BJ (cell line): ENCODE measurements around the gene ZNF575. TPM values are rescaled to one million over a fixed set of nuclear protein-coding genes. Genes with fewer than 3 reads are reported as not detected.
A peak's percentile ranks its signal among the peaks of the same experiment; 100 is the strongest.

Experiments
- CTCF ChIA-PET: fragments of 350-600 bp; formaldehyde crosslinking; extraction: SDS; loops from one replicate; lab custom pipeline; 2021; ENCODE audit warnings: antibody characterized with exemption, inconsistent platforms; lab: Yijun Ruan, JAX
- POLR2A ChIA-PET: fragments of 300-600 bp; sonication (Branson Sonifier 250); formaldehyde crosslinking; extraction: SDS; loops from one replicate; lab custom pipeline; 2021; ENCODE audit warnings: antibody characterized with exemption; lab: Charles Lee
- DNase-seq: peaks from one replicate; pipeline ENCODE4 v3.0.0-alpha.2; 2011; ENCODE audit warnings: low read depth
- H3K27me3 ChIP-seq: 2 replicates; pipeline ENCODE4 v1.6.0; 2011; ENCODE audit warnings: low read length; ENCODE audit not compliant: control insufficient read depth, insufficient read depth
- H3K36me3 ChIP-seq: 2 replicates; pipeline ENCODE4 v1.5.1; 2011; ENCODE audit warnings: low read length; ENCODE audit not compliant: control insufficient read depth, insufficient read depth
- H3K4me3 ChIP-seq: 2 replicates; pipeline ENCODE4 v1.5.1; 2011; ENCODE audit warnings: low read depth, mild to moderate bottlenecking, control low read depth, low read length
- CTCF ChIP-seq: IDR thresholded peaks from 2 replicates; pipeline ENCODE4 v1.5.1; 2011; ENCODE audit warnings: low read depth, mild to moderate bottlenecking, control low read depth, inconsistent platforms, low read length, moderate library complexity; ENCODE audit not compliant: insufficient read depth
- polyA plus RNA-seq: library from polyadenylated mRNA; depleted of rRNA; stranded (reverse); fragments of >200 nt; gene quantifications from 2 replicates; pipeline ENCODE4 v1.2.3, GENCODE V29; 2011; rRNA removed

ZNF575 gene
- polyA plus RNA-seq, 1 experiment = 0.09 TPM

- H3K4me3 ChIP-seq = peak overlapping the region; percentile 99
- no peak for DNase-seq
- no peak for TF ChIP-seq CTCF
- CTCF ChIA-PET = interaction anchor here (4.4 to 6.6 kb wide), 2 partner anchors 19 to 21 kb away, joined by 19 to 32 read pairs; partner anchors contain the start of gene IRGQ
- POLR2A ChIA-PET = no interaction called here
- no peaks in the 10 kb centered on the region for H3K36me3 ChIP-seq
- H3K27me3 ChIP-seq = no peaks in the 10 kb centered on the region
These were observed 43.2 kb downstream of the ZNF575 start for GRCh38 chr19:43575955-43576878.

GRCh38 chr19:43578787-43579186 lies 45.8 kb downstream of the ZNF575 start:
- POLR2A ChIA-PET = no interaction called here
- DNase-seq = no peak

GRCh38 chr19:43581467-43581866 lies 48.5 kb downstream of the ZNF575 start:
- no peaks in the 10 kb centered on the region for H3K36me3 ChIP-seq
- ChIA-PET POLR2A (no interaction called here), CTCF (no interaction called here)
- H3K4me3 ChIP-seq = no peak overlapping the region
- no peak for TF ChIP-seq CTCF
- DNase-seq = no peak
- no peaks in the 10 kb centered on the region for H3K27me3 ChIP-seq

More at GRCh38 chr19:43578787-43579186, 45.8 kb downstream of the ZNF575 start:
- H3K36me3 ChIP-seq = no peaks in the 10 kb centered on the region
- no peak overlapping the region for H3K4me3 ChIP-seq
- no peak for TF ChIP-seq CTCF
- no peaks in the 10 kb centered on the region for H3K27me3 ChIP-seq
- CTCF ChIA-PET = interaction anchor here (4.4 kb wide), 1 partner anchor 16 kb away, joined by 19 read pairs; the partner anchor contains the start of gene IRGQ

GRCh38 chr19:43582495-43582894 lies 49.5 kb downstream of the ZNF575 start:
- TF ChIP-seq CTCF = no peak
- H3K4me3 ChIP-seq = no peak overlapping the region
- ChIA-PET CTCF (interaction anchor here (1.6 to 3.1 kb wide), 2 partner anchors 12 to 63 kb away, joined by 5 to 25 read pairs; partner anchors contain the start of gene IRGQ), POLR2A (no interaction called here)
- H3K27me3 ChIP-seq = no peaks in the 10 kb centered on the region
- H3K36me3 ChIP-seq = no peaks in the 10 kb centered on the region
- DNase-seq = no peak

GRCh38 chr19:43584484-43584883 lies 51.5 kb downstream of the ZNF575 start:
- no peak for DNase-seq
- no peak overlapping the region for H3K4me3 ChIP-seq
- ChIA-PET CTCF (interaction anchor here (0.6 to 3.1 kb wide), 4 partner anchors 10 to 1201 kb away, joined by 3 to 25 read pairs (median 4); partner anchors contain the start of gene IRGQ), POLR2A (no interaction called here)
- no peak for TF ChIP-seq CTCF
- no peaks in the 10 kb centered on the region for H3K27me3 ChIP-seq
- H3K36me3 ChIP-seq = peaks cover 5% of the 10 kb centered on the region

Other genes with a start within 250 kb of the ZNF575 start
- gene CD177, start 179.5 kb upstream of the ZNF575 start, polyA plus RNA-seq = 1.1 and 1.7 TPM in 2 replicates
- gene TEX101, start 118.3 kb upstream of the ZNF575 start, polyA plus RNA-seq = not detected in 2 replicates
- gene LYPD3, start 67.6 kb upstream of the ZNF575 start, polyA plus RNA-seq = 0.32 and 0.70 TPM in 2 replicates
- gene PHLDB3, start 28.4 kb upstream of the ZNF575 start, polyA plus RNA-seq = 4.0 and 5.3 TPM in 2 replicates
- gene ETHE1, start 6.0 kb upstream of the ZNF575 start, polyA plus RNA-seq = 188 and 261 TPM in 2 replicates
- gene XRCC1, start 42.3 kb downstream of the ZNF575 start, polyA plus RNA-seq = 22.8 and 30.8 TPM in 2 replicates
- 2.0 and 2.2 TPM in 2 replicates for gene PINLYP, start 42.6 kb downstream of the ZNF575 start, polyA plus RNA-seq
- 5.4 and 7.0 TPM in 2 replicates for gene IRGQ, start 62.9 kb downstream of the ZNF575 start, polyA plus RNA-seq
- 9.0 and 14.8 TPM in 2 replicates for gene ZNF576, start 63.4 kb downstream of the ZNF575 start, polyA plus RNA-seq
- gene SRRM5, start 78.9 kb downstream of the ZNF575 start, polyA plus RNA-seq = 0.04 and 0.06 TPM in 2 replicates
- 24.4 and 34.0 TPM in 2 replicates for gene ZNF428, start 86.4 kb downstream of the ZNF575 start, polyA plus RNA-seq
- 1.4 and 1.7 TPM in 2 replicates for gene CADM4, start 106.7 kb downstream of the ZNF575 start, polyA plus RNA-seq
- 98.5 and 137 TPM in 2 replicates for gene PLAUR, start 137.0 kb downstream of the ZNF575 start, polyA plus RNA-seq
- gene IRGC, start 182.9 kb downstream of the ZNF575 start, polyA plus RNA-seq = not detected in 2 replicates
- gene SMG9, start 221.8 kb downstream of the ZNF575 start, polyA plus RNA-seq = 10.1 and 14.8 TPM in 2 replicates
- gene KCNN4, start 247.8 kb downstream of the ZNF575 start, polyA plus RNA-seq = 0.28 and 0.38 TPM in 2 replicates